Measurements from ENCODE around the gene NFIX.

The NFIX gene

DNA sequence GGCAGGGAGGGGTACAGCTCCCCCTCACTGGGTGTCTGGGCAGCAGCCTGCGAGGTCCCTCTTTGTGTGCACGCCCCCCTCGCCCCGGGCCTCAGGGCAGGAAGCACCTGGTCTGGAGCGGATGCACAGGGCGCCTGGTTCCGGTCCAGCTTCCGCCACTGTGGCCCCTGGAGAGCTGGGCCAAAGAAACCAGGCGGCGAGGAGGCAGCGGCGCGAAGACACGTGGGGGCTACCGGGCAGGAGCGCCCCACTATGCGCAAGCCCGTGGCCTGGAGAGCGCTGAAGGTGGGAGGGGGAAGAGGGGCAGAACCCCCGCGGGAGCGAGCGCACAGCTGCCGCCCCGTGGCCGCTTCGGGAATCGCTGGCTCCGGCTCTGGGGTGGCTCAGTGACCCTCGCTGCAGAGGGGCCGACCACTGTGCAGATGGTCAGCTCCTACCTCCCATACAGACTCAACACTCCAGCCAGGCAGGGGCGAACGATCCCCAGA, 109.1 kb downstream of the NFIX start:
- DNase-seq (ENCODE audit: low read depth): no peak

DNA sequence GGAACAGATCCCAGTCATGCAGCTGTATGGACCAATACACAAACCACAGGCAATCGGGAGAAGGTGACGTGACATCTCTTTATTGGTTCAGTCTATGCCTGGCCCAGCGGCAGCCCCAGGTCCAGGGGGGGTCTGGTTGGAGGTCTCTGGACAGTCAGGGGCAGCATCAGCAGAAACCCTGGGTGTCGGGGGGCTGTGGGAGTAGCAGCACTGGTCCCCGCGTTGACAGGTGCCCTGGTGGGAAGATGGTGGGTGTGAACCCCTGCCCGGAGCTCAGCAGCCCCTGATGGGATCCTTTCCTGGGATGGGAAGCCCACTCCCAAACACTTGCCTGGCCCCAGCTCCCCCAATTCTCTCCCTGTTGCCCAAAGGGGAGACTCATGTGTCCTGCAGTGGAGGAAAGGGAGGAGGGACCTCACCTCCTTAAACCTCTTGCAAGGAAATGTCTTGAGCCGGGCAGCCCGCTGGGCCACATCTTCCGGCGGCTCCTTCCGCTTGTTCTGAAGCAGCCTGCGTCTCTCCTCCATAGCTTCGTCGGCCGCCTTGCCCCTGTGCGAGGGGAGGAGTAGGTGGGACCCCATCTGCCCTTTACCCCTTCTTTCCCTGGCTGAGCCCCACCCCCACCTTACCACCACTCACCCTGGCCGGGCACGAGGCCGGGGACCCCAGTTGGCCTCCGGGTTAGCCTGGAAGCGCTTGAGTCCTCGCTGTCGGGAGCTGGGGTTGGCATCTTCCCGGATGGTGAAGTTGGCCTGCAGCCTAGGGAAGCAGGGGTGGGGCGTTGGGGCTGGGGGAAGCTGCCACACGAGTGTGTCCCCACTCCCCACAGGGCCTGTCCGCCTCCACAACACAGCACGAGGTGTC, 109.8 kb downstream of the NFIX start:
- DNase-seq (ENCODE audit: low read depth): no peak

DNA sequence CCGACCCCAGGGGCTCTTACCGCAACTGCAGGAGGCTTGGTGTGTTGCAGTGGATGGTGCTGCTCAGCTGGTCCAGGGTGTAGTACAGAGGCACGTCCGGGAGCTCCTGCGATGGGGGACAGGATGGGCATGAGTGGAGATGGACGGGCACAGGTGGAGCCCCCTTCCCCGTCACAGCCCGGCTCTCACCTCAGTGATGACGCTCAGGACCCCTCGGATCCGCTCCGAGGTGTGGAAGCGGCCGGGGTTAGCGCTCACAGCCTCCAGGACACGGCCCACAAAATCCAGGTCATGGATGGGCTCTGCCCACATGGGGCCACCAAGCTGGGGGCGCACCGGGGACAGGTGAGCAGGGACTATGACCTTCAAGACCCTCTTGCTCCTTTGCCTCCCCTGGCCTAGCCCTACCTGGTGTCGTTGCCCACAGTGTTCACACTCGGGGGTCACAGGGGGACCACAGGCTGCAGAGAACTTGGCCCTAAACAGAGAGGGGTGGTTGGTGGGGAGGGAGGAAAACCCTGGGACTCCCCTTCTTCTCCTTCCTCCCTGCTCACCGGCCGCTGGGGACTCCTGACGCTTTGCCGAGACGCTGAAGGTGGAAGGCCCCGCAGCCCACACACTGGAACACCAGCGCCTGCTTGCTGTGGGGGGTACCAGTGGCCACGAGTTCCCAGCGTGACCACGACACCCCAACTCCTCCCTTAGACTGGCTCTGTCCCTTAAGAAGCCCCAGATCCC, 114.3 kb downstream of the NFIX start:
- no peak for DNase-seq (ENCODE audit: low read depth)

DNA sequence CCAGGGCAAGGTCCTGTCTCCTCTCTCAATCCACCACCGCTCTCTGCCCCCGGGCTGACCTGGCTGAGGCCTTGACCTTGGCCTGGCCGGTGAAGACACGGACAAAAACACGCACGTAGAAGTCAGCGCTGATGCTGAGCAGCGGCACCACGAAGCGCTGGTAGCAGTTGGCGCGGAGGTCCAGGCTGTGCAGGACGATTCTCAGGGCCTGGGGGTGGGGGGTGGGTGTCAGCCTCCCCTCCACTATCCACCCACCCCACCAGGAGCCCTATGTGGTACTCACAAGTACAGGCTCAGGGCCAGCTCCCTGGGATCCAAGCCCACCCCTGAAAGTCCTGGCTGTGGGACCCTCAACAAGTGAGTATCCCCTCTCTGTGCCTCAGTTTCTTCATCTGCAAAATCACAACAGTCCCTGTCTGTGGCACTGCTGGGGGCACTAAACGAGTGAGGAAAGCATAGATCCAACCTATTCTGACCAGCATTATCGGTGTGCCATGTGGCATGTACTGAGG, 114.9 kb downstream of the NFIX start:
- DNase-seq (ENCODE audit: low read depth): no peak

DNA sequence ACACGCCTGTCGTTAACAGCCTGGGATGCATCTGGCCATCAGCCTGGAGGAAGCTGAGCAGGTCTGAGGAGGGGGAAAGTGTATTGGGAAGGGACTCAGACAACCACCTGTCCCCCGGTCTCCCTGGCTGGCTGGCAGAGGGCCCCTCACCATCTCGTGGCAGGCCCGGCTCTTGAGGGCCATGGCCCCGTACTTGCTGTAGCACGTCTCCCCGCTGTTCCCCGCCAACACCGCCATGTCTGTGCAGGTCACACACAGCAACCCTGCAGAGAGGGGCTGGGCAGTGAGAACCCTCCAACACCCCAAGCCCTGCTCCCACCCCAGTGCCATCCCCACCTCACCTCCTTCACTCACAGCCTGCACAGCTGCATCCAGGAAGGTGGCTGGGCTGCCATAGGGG, 117.3 kb downstream of the NFIX start:
- no peak for DNase-seq (ENCODE audit: low read depth)

DNA sequence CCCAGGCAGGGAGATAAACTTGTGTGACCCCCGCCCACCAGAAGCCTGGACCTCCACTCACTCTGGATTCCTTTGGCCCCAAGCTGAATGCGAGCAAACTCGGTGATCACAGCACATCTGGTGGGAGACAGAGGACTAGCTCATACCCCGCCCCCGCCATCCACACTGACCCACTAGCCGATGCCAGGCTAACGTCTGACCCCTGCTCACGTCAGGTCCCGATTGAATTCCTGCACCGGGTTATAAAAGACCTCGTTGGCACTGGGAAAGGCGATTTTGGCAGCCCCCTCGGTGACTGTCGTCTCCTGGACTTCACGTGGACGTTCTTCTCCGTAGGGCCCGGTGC, 120.6 kb downstream of the NFIX start:
- DNase-seq (ENCODE audit: low read depth): no peak

DNA sequence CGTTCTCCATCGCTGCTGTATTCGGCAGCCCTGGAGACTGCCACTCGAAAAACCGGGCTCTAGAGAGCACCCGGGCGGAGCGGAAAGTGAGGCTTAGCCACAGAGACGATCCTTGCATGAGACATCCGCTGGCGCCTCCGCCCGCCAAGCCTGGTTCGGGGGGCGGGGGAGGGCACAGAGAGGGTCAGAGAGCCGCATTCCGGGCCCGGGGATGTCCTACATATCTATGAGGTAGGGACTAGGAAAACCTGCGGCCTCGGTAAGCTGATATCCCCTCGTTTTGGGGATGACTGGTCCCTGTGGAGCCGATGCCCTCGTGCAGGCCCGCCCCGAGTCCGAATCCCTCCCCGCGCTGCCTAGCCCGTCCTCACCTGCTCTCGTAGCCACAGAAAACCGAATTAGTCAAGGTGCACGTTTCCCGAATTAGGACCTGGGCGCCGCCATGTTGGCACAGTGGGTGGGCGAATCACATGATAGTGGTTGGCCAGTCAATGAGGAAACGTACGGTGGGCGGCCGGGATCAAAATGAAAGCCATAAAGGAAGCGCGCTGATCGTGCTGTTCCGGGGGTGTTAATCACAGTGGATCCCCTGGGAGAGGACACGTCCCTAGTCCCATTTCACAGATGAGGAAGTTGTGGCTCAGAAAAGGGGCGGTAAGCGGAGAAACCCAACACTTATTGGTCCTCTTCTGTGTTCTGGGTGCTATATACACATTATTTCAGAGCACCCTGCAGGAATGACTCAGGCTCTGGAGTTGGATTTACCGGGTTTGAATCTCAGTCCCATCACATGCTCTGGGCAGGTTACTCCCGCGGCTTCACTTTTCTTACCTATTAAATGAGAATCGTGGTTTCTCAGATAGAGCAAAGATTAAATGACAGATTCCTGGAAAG, 121.3 kb downstream of the NFIX start, which contains the start of gene TRMT1:
Gene TRMT1, minus strand, starts transcription at position 459 of the 894 bp plus-strand sequence. Its CDS starts 341 bp downstream, at position 118.
- DNase-seq (ENCODE audit: low read depth): peak; percentile 95

DNA sequence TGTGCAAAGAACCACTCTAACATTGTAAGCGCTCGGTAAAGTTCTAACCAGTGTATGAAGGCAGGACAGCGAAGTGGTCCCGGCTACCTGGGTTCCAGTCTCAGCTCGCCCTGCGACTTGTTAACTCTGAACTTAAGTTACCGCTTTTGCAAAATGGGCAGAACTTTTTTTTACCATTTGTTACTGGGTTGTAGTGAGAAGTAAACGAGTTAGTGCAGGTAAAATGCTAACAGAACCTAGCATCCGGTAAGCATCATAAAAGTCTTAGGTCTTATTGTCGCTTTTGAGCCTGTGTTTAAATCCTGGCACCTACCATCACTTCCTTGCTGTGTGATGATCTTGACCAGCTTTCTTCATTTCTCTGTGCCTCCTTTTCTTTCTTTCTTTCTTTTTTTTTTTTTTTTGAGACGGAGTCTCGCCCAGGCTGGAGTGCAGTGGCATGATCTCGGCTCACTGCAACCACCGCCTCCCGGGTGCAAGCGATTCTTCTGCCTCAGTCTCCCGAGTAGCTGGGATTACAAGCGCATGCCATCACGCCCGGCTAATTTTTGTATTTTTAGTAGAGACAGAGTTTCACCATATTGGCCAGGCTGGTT, 122.0 kb downstream of the NFIX start:
- no peak for DNase-seq (ENCODE audit: low read depth)

DNA sequence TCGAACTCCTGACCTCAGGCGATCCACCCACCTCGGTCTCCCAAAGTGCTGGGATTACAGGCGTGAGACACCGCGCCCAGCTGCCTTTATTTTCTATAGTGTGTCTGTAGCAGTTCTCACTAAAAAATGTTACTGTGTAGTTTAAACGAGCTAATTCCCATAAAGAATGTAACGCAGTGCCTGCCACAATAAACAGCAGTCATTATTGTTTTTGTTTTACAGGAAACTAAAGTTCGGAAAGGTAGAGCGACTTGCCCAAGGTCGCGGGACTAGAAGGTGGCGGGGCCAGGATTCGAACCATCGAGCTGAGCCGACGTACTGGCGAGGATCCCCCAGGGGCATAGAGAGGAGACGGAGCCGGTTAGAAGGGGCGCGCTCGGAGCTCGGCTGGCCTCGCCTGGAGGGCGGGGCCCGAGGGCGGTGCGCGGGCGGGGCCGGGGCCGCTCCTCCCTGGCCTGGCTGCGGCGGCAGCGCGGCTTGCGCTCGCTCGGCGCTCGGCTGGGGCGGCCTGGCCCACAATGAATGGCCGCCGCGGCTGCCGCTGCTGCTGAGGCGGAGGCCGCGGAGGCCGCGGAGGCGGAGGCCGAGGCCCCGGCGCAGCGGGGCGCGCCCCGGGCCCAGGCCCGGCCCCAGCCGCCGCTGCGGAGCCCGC, 122.6 kb downstream of the NFIX start, which contains the start of gene NACC1:
Gene NACC1, plus strand, starts transcription at position 493 of the 652 bp plus-strand sequence. CDS start 16,944 bp downstream, outside the sequence.
- peak; percentile 88 for DNase-seq (ENCODE audit: low read depth)

DNA sequence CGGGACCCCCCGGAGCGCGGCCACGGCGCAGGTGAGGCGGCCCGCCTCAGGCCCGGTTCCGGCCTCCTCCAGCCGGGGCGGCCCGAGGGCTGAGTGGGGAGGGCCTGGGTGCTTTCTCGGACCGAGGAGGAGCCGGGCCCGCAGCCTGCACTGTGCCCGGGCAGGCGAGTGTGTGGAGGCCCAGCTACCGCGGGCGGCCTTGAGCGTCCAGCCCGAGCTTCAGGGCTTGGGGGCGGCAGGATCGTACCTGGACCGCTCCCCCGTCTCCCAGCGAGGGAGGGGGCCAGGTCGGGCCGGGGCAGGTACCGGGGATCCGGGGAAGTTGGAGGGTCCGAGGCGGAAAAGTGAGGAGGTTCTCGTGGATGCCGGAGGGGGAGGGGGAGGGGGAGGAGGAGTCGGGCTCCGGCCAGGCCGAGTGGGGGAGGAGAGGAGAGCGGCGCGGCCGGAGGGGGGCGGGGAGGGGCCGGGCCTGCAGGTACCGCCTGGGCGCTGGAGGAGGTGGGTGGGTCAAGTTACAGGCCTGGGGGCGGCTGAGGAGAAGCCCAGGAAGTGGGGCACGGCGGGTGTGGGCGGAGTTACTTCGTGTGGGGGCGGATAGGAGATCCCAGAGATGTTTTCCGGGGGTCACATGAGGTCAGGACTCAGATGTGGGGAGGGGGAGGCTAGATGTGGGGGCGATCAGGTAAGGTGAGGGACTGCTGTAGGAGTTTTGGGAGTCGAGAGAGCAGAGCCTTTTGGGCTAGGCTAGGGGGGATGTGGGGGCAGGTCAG, 123.3 kb downstream of the NFIX start:
- peak; percentile 55 for DNase-seq (ENCODE audit: low read depth)

DNA sequence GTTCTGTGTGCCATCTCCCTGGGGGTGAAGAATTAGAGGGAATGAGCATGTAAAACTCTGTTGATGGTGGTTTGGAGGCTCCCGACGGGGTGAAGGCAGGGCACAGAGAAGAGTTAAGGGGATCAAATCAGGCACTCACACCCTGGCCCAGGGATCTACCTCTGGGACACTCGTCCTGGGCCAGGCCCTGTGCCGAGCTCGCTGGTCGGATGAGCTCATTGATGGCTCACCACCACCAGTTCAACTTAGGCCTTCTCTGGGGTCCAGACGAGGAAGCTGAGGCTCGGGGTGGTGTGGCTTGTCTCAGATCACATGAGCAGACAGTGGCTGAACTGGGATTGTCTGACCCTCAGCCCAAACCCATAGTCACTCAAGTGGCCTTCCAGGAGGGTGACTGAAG, 124.4 kb downstream of the NFIX start:
- DNase-seq (ENCODE audit: low read depth): peak; percentile 42

DNA sequence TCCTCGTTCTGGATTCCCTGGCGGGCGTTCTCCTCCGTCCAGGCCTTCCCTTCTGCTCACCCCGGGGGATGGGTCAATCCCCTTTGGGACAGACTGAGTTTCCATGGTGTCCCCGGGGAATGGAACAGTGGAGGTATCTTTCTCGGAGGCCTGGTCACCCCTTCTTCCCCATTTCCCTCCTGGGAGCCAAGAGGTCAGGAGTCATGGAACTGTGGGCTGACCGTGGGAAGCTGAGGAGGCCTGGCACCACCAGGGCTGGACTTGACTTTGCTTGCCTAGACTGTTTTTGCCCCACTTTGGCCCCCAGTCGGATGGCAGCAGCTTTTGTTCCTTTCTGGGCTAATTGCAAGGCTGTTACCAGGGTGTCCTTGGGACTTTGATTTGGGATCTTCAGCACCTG, 124.8 kb downstream of the NFIX start:
- no peak for DNase-seq (ENCODE audit: low read depth)

DNA sequence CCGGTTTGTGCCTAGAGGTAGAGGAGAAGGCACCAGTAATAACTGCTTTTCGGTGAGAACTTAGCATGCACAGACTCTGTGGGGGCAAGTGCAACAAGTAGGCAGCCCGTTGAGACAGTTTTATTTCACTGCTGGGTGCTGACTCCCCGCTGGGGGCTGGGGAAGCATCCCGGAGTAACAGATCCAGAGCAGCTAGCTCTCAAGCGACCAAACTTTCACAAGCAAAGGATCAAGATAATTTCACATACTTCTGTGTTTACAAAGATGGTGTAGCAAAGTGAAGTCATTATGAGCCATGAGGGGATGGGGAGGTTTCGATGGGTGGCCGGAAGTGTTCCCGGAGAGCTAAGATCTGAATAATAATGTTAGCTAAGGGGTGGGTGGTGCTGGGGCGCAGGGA, 125.5 kb downstream of the NFIX start:
- DNase-seq (ENCODE audit: low read depth): peak; percentile 90

DNA sequence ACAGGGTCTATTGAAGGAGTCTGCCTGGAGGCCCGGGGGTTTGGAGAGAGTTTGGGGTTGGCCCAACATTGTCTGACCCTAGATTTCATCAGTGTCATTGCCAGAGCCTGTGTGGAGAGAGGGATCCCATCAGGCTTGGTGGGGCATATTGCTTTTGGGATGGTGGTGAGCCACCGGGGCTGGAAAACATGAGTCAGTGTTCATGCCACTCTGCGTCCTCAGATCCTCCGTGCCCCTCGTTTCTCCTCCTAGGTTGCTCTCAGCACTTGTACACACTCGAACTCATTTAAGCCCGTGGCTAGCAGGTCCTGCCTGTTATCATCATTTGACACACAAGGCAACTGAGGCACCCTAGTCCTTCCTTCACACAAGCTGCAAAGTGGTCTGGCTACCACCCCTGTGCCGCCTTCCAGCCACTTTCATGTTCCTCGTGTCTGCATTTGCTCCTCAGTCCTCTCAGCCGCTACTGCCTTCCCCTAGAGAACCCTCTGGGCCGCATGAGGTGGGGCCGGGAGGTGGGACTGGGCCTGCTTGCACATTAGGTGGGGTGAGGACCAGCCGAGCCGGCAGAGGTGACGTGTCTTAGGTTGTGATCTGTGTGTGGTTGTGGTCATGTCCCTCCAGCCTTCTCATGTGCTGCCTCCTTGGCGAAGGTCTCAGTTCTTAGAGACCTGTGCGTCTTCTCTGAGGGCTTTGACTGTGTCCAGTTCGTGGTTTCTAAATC, 126.4 kb downstream of the NFIX start:
- DNase-seq (ENCODE audit: low read depth): no peak

DNA sequence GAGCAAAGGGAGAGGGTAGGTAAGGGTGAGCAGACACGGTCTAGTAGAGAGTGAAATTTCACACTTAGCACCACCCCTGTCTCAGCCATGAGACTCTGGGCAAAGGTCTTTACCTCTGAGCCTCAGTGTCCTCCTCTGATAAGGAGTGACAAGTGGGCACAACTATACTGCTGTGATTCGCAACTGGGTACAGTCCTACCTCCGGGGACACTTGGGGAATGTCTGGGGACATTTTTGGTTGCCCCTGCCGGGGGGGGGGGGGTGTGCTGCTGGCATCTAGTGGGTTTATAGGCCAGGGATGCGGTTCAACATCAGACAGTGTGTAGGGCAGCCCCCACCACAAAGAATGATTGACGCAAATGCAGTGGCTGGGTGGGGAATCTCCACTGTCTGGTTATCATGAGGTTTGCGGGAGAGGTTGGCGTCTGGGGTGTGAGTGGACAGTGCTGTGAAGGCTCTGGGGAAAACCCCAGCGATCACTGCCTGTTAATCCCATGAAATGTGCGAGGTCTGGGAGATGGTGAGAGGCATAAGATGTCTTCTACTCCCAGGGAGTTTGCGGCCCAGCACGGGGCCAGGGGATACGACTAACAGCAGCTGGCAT, 127.1 kb downstream of the NFIX start:
- DNase-seq (ENCODE audit: low read depth): peak; percentile 41

DNA sequence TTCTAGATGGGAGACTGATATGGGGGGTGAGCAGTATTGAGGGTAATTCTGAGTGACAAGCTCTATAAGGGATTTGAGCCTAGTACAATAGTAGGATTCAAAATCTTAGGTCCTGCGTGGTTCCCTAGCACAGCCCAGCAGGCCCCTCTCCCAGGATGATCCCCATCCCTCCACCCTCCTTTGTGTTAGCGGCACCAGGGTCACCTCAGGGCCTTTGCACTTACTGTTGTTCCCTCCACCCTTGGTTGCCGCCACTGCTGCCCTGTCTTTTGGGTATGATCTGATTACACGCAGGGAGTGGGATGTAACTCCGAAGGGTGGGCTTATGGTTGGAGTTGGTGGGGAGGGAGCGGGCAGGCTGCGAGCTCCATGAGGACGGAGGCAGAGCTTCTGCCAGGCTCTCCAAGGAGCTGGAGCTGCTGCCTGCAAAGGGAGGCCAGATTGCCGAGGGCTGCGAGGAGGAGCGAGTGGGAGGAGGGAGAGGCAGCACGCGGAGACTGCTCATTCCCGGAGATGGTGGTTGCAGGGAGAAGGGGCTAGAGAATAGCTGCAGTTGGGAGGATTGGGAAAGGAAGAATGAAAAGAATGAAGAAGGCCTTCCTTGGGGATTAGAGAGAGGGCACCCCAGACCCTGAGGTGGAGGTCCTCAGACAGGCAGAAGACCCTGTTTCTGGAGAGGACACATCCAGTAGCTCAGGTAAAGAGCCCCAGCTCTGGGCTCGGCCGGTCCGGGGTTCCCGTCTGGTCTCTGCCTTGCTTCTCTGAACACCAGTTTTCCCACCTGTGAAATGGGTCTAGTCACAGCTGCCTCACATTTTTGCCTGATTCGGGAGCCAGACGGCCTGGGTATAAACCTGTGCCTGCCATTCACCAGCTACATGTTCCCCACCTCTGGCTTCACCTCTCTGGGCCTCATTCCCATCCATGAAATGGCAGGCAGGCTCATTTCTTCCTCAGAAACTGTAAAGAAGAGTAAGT, 128.0 kb downstream of the NFIX start:
- DNase-seq (ENCODE audit: low read depth): no peak

DNA sequence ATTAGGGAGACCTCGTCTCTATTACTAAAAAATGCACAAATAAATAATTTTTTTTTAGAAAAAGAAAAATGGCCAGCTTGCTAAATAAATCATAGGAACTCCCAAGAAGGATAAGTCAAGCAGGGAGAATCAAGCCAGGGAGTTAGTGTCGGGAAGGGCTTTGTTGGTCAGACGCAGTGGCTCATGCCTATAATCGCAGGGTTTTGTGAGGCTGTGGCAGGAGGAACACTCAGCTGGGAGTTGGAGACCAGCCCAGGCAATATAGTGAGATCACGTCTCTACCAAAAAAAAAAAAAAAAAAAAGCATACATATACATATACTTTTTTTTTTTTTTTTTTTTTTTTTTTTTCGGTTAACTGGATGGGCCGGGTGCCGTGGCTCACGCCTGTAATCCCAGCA, 131.8 kb downstream of the NFIX start:
- DNase-seq (ENCODE audit: low read depth): peak; percentile 43
